ENCODE results near the gene KYNU. TPM values are rescaled to one million over a fixed set of nuclear protein-coding genes. Genes with fewer than 3 reads are reported as not detected.
"Not testable (repeated sequence)": the region's sequence is repeated elsewhere in the genome, so short reads cannot be mapped to it uniquely, and the experiment has no call there.

Gene KYNU
- total RNA-seq, 1 donor from 2014 or later, result 2.3 TPM

DNA sequence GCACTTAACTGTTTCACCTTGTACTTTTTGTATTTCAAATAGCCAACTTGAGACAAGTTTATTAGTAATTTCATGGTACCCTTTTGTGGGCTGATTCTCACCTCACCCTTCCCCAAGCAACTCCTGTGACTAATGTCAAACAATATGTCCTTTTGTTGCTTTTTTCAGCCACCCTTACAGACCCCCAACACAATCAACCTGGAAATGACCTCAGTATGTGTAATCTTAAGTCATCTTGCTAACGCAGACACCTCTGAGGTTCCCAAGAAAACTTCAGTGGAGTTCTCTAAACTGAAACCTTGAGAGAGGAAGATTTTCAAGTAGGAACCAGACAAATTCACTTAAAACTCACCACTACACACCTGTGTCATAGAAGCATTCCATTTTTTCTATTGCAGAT, 69.5 kb downstream of the KYNU start:
- no peaks in the 10 kb centered on the region for H3K27me3 ChIP-seq
- intact Hi-C loops (cut with DNase I), result no loop called here
- H3K36me3 ChIP-seq, result no peaks in the 10 kb centered on the region
- H3K9me3 ChIP-seq, result no peaks in the 10 kb centered on the region
- H3K27ac ChIP-seq, result no peak overlapping the region
- DNase-seq (ENCODE audit: low spot score in 2 of 2), result no peak
- TF ChIP-seq, protein P1, sequence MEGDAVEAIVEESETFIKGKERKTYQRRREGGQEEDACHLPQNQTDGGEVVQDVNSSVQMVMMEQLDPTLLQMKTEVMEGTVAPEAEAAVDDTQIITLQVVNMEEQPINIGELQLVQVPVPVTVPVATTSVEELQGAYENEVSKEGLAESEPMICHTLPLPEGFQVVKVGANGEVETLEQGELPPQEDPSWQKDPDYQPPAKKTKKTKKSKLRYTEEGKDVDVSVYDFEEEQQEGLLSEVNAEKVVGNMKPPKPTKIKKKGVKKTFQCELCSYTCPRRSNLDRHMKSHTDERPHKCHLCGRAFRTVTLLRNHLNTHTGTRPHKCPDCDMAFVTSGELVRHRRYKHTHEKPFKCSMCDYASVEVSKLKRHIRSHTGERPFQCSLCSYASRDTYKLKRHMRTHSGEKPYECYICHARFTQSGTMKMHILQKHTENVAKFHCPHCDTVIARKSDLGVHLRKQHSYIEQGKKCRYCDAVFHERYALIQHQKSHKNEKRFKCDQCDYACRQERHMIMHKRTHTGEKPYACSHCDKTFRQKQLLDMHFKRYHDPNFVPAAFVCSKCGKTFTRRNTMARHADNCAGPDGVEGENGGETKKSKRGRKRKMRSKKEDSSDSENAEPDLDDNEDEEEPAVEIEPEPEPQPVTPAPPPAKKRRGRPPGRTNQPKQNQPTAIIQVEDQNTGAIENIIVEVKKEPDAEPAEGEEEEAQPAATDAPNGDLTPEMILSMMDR (IDR thresholded peaks at IDR 0.05), result no peak
- H3K4me1 ChIP-seq, result no peaks in the 10 kb centered on the region
- H3K4me3 ChIP-seq, result no peak overlapping the region

DNA sequence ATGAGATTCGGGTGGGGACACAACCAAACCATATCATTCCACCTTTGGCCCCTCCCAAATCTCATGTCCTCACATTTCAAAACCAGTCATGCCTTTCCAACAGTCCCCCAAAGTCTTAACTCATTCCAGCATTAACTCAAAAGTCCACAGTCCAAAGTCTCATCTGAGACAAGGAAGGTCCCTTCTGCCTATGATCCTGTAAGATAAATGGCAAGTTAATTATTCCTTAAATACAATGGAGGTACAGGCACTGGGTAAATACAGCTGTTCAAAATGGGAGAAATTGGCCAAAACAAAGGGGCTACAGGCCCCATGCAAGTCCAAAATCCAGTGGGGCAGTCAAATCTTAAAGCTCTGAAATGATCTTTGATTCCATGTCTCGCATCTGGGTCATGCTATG, 71.3 kb downstream of the KYNU start:
- H3K4me1 ChIP-seq; H3K4me3 ChIP-seq; H3K27ac ChIP-seq; DNase-seq (ENCODE audit: low spot score in 2 of 2); H3K36me3 ChIP-seq; H3K9me3 ChIP-seq; H3K27me3 ChIP-seq; intact Hi-C loops (cut with DNase I): not testable (repeated sequence)

DNA sequence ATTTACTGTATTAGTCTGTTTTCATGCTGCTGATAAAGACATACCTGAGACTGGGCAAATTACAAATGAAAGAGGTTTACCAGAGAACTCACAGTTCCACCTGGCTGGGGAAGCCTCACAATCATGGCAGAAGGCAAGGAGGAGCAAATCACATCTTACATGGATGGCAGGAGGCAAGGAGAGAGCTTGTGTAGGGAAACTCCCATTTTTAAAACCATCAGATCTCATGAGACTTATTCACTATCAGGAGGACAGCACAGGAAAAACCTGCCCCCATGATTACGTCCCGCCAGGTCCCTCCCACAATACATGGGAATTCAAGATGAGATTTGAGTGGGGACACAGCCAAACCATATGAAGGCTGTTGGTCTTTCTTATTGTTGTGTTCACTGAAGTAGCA, 72.9 kb downstream of the KYNU start:
- DNase-seq (ENCODE audit: low spot score in 2 of 2); H3K36me3 ChIP-seq; H3K4me1 ChIP-seq; H3K9me3 ChIP-seq; H3K27me3 ChIP-seq; H3K27ac ChIP-seq; H3K4me3 ChIP-seq; intact Hi-C loops (cut with DNase I): not testable (repeated sequence)

DNA sequence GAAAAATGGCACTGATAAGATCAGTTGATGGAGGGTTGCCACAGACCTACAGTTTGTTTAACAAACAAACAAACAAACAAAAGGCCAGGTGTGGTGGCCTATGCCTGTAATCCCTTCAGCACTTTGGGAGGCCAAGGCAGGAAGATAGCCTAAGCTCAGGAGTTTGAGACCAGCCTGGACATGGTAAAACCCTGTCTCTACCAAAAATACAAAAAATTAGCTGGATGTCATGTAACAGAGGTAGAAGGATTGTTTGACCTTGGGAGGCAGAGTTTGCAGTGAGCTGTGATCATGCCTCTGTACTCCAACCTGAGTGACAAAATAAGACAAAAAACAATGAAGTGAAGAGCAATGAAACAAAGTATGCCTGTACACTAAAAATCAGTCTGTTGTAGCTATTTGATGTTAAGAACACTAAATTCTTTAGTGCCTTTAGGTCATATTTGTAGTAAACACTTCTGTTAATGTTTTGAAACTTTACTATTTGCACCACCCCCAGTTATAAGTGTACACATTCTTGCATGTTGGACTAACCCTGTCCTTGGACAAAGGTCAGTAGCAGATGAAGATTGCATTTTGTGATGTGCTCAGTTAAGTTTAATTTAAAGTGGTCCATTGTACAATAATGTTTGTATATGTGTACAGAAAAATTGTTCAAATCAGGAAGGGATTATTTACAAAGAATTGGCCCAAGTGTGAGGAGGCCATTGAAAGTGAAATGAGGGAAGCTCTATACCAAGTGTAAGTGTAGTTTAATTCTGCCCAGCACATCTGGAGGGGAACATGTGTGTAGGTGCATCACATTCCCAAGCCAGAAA, 73.9 kb downstream of the KYNU start:
- TF ChIP-seq, protein P1 (IDR thresholded peaks at IDR 0.05), result no peak
- Histone ChIP-seq H3K4me1 (no peaks in the 10 kb centered on the region), H3K27me3 (no peaks in the 10 kb centered on the region), H3K4me3 (no peak overlapping the region), H3K27ac (no peak overlapping the region), H3K36me3 (no peaks in the 10 kb centered on the region), H3K9me3 (no peaks in the 10 kb centered on the region)
- intact Hi-C loops (cut with DNase I), result no loop called here
- DNase-seq (ENCODE audit: low spot score in 2 of 2), result no peak

DNA sequence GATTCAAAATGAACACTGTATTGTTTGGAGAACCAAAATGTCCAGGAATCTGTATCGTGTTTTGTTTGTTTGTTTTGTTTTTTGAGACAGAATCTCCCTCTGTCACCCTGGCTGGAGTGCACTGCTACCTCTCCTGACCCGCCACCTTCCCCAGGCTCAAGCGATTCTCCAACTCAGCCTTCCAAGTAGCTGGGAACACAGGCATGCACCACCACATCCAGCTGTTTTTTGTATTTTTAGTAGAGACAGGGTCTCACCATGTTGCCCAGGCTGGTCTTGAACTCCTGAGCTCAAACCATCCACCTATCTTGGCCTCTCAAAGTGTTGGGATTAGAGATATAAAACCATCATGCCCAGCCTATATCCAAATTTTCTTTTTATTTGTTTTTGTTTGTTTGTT, 74.6 kb downstream of the KYNU start:
- TF ChIP-seq, protein P1 (IDR thresholded peaks at IDR 0.05), result no peak
- Histone ChIP-seq H3K4me1 (no peaks in the 10 kb centered on the region), H3K4me3 (no peak overlapping the region), H3K36me3 (no peaks in the 10 kb centered on the region), H3K27me3 (no peaks in the 10 kb centered on the region), H3K27ac (no peak overlapping the region), H3K9me3 (no peaks in the 10 kb centered on the region)
- intact Hi-C loops (cut with DNase I), result no loop called here
- no peak for DNase-seq (ENCODE audit: low spot score in 2 of 2)

DNA sequence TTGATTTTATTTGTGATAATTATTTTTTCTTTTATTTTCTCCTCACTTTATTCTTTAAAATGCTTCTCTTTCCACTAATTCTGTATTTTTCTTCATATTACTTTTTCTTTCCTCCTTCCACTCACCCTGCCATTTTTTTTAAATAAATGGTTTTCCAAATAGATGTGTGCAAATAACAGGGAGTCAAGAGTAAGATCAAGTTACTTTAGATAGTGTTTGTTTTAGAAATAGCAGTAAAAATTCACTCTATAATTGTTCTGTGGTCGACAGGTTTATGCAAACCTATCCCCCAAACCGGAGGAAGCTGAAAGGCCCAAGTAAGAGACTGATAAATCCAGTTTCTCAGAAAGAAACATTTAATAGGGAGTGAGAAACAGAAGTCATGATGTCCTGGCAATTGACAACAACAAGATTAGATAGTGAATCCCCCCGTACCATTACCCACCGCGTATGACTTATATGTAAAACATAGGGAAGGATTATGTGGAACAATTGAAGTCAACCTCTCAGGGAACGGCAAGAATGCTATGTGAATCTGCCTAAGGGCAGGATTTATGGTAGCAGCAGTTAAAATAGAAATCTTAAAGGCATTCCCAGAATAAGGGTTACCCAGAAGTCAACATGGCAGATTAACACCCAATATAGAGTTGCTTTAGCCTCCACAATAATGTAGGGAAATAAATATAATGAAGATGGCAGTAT, 75.5 kb downstream of the KYNU start:
- intact Hi-C loops (cut with DNase I), result no loop called here
- TF ChIP-seq, protein P1 (IDR thresholded peaks at IDR 0.05), result no peak
- Histone ChIP-seq H3K4me1 (no peaks in the 10 kb centered on the region), H3K27ac (no peak overlapping the region), H3K27me3 (no peaks in the 10 kb centered on the region), H3K4me3 (no peak overlapping the region), H3K9me3 (no peaks in the 10 kb centered on the region), H3K36me3 (no peaks in the 10 kb centered on the region)
- DNase-seq (ENCODE audit: low spot score in 2 of 2), result no peak
